Progenitor cell of endocrine pancreas (in vitro differentiated cells): ENCODE results near the gene ECEL1. TPM values are rescaled to one million over a fixed set of nuclear protein-coding genes. Genes with fewer than 3 reads are reported as not detected.

Experiments
- DNase-seq: peaks from one replicate; pipeline ENCODE4 v3.0.0; 2021; ENCODE audit warnings: low spot score; ENCODE audit not compliant: unreplicated experiment
- H3K27ac Mint-ChIP-seq: 2 replicates; pipeline ENCODE4 v1.8.0; 2021; ENCODE audit warnings: mild to moderate bottlenecking, moderate library complexity, mixed read lengths
- H3K27me3 Mint-ChIP-seq: 2 replicates; pipeline ENCODE4 v1.8.0; 2021; ENCODE audit warnings: mixed read lengths
- H3K36me3 Mint-ChIP-seq: 2 replicates; pipeline ENCODE4 v1.8.0; 2022; ENCODE audit warnings: mixed read lengths; ENCODE audit not compliant: insufficient read depth
- H3K4me1 Mint-ChIP-seq: 2 replicates; pipeline ENCODE4 v1.8.0; 2021; ENCODE audit warnings: low read depth, mixed read lengths
- H3K4me3 Mint-ChIP-seq: 2 replicates; pipeline ENCODE4 v1.8.0; 2021; ENCODE audit warnings: low read depth, mild to moderate bottlenecking, moderate library complexity, mixed read lengths
- H3K9me3 Mint-ChIP-seq: 2 replicates; pipeline ENCODE4 v1.8.0; 2021; ENCODE audit warnings: low read depth, mixed read lengths
- CTCF ChIP-seq: fragments of 200-600 bp; sonication (generic); IDR thresholded peaks from one replicate; pipeline ENCODE4 v1.5.0; 2021; ENCODE audit warnings: antibody characterized with exemption, mild to moderate bottlenecking; ENCODE audit not compliant: unreplicated experiment
- long read RNA-seq: library from polyadenylated mRNA; unstranded; transcript quantifications from one replicate; pipeline ENCODE4 v2.0.0, GENCODE V29; 2020
- total RNA-seq: library from RNA; stranded (reverse); gene quantifications from 2 replicates; pipeline ENCODE4 v1.2.1, GENCODE V29; 2021

The ECEL1 gene
- 2.0 and 2.9 TPM in 2 replicates for total RNA-seq
- long read RNA-seq, partial matches to known transcripts, result 0 of 1 reads
- long read RNA-seq, other reads (novel, unspliced or antisense), result 1 of 1 reads

GRCh38 chr2:232487385-232488096 is at the start of gene ECEL1:
TSS of gene ECEL1 (minus strand) at chr2:232487834. CDS start at chr2:232486653, 1,181 bp downstream.
- H3K9me3 Mint-ChIP-seq, result no peaks in the 10 kb centered on the region
- no peaks in the 10 kb centered on the region for H3K36me3 Mint-ChIP-seq
- peak within 1 kb of the TSS; percentile 59 for H3K4me3 Mint-ChIP-seq
- TF ChIP-seq CTCF, result no peak
- peaks cover 70% of the 10 kb centered on the region for H3K27me3 Mint-ChIP-seq
- no peak within 1 kb of the TSS for H3K27ac Mint-ChIP-seq
- H3K4me1 Mint-ChIP-seq, result no peaks in the 10 kb centered on the region
- peak; percentile 26 for DNase-seq

- Mint-ChIP-seq H3K4me3 (no peak overlapping the region), H3K27ac (no peak overlapping the region), H3K4me1 (no peaks in the 10 kb centered on the region), H3K36me3 (no peaks in the 10 kb centered on the region), H3K9me3 (no peaks in the 10 kb centered on the region), H3K27me3 (peaks cover 7% of the 10 kb centered on the region)
- DNase-seq, result no peak
- TF ChIP-seq CTCF, result peak; percentile 49
Observed at GRCh38 chr2:232537079-232537478, 49.4 kb upstream of the ECEL1 start.

GRCh38 chr2:232535761-232536530 is 48.3 kb upstream of the ECEL1 start:
- no peak for DNase-seq
- Mint-ChIP-seq H3K27ac (no peak overlapping the region), H3K27me3 (peaks cover 7% of the 10 kb centered on the region), H3K4me1 (no peaks in the 10 kb centered on the region), H3K4me3 (no peak overlapping the region), H3K36me3 (no peaks in the 10 kb centered on the region), H3K9me3 (no peaks in the 10 kb centered on the region)
- no peak for TF ChIP-seq CTCF

- no peaks in the 10 kb centered on the region for H3K4me1 Mint-ChIP-seq
- H3K4me3 Mint-ChIP-seq, result no peak overlapping the region
- peaks cover 7% of the 10 kb centered on the region for H3K27me3 Mint-ChIP-seq
- TF ChIP-seq CTCF, result no peak
- no peaks in the 10 kb centered on the region for H3K9me3 Mint-ChIP-seq
- no peak overlapping the region for H3K27ac Mint-ChIP-seq
- no peak for DNase-seq
- H3K36me3 Mint-ChIP-seq, result no peaks in the 10 kb centered on the region
Observed at GRCh38 chr2:232534940-232535651, 47.5 kb upstream of the ECEL1 start.
